Body of pancreas (tissue), 4 donors: ENCODE measurements around the gene AREG.

ENCODE experiments used
- CTCF ChIP-seq, 7 experiments: fragments of 450-650 bp in 4 of 7; fragments of 200-600 bp in 3 of 7; sonication (generic) in 3 of 7; IDR thresholded peaks; one replicate each; pipeline ENCODE4 v1.5.1; 2016 to 2019; ENCODE audit warnings: antibody characterized with exemption in 7 of 7
- POLR2A ChIP-seq, 3 donors: fragments of 450-650 bp; IDR thresholded peaks; one replicate each; pipeline ENCODE4 v1.6.1; 2016; ENCODE audit warnings: antibody characterized with exemption in 3 of 3, mild to moderate bottlenecking in 2 of 3

- TF ChIP-seq POLR2A (IDR thresholded peaks at IDR 0.05) = no peak
- TF ChIP-seq CTCF (IDR thresholded peaks at IDR 0.05) = no peak
These were observed 24.1 kb upstream of the AREG start for GRCh38 chr4:74420863-74421262.
